Gastroesophageal sphincter (tissue), 4 donors: ENCODE results near the gene SLC16A11. TPM values are rescaled to one million over a fixed set of nuclear protein-coding genes. Genes with fewer than 3 reads are reported as not detected.
"Not testable (repeated sequence)": the region's sequence is repeated elsewhere in the genome, so short reads cannot be mapped to it uniquely, and the experiment has no call there.

Source experiments
- ATAC-seq: fragments of 150-250 bp; one replicate; pipeline ENCODE4 v1.9.1; 2016; ENCODE audit warnings: mild to moderate bottlenecking, moderate library complexity
- H3K27ac ChIP-seq, 4 donors: fragments of 200-600 bp; sonication (generic) in 3 of 4; 1 replicate in 3 of 4; 2 replicates in 1 of 4; pipeline ENCODE4 v1.5.1; 2016 to 2019
- H3K27me3 ChIP-seq: fragments of 200-600 bp; sonication (generic); one replicate; pipeline ENCODE4 v1.5.1; 2019
- H3K36me3 ChIP-seq, 2 donors: fragments of 200-600 bp; sonication (generic); one replicate each; pipeline ENCODE4 v1.5.1; 2019; ENCODE audit warnings: control low read depth in 1 of 2
- H3K4me1 ChIP-seq, 3 donors: fragments of 200-600 bp; sonication (generic); 1 replicate in 2 of 3; 2 replicates in 1 of 3; pipeline ENCODE4 v1.5.1; 2016 to 2019; ENCODE audit warnings: control low read depth in 2 of 3
- H3K4me3 ChIP-seq, 2 donors: fragments of 200-600 bp; sonication (generic); one replicate each; pipeline ENCODE4 v1.5.1; 2019; ENCODE audit warnings: mild to moderate bottlenecking in 1 of 2, moderate library complexity in 1 of 2
- H3K9me3 ChIP-seq, 3 donors: fragments of 200-600 bp; sonication (generic); one replicate each; pipeline ENCODE4 v1.5.1; 2017 to 2019; ENCODE audit warnings: control low read depth in 2 of 3
- CTCF ChIP-seq, 4 experiments: fragments of 200-600 bp in 2 of 4; fragments of 450-650 bp in 2 of 4; sonication (generic) in 1 of 4; IDR thresholded peaks; one replicate each; pipeline ENCODE4 v1.5.1; 2017 to 2019; ENCODE audit warnings: antibody characterized with exemption in 4 of 4, mild to moderate bottlenecking in 2 of 4, moderate library complexity in 2 of 4
- EP300 ChIP-seq: sonication (generic); formaldehyde crosslinking; IDR thresholded peaks from one replicate; pipeline ENCODE4 v1.6.1; 2017; ENCODE audit warnings: antibody characterized with exemption, mild to moderate bottlenecking
- POLR2A ChIP-seq, 2 donors: fragments of 450-650 bp; IDR thresholded peaks; one replicate each; pipeline ENCODE4 v1.6.1; 2017; ENCODE audit warnings: antibody characterized with exemption in 2 of 2, mild to moderate bottlenecking in 2 of 2, moderate library complexity in 1 of 2
- POLR2AphosphoS5 ChIP-seq: sonication (generic); formaldehyde crosslinking; IDR thresholded peaks from one replicate; pipeline ENCODE4 v1.6.1; 2017; ENCODE audit warnings: antibody characterized with exemption
- WGBS, 2 donors: methylation state at CpG; one replicate each; pipeline ENCODE4 v1.1.5; 2018; ENCODE audit warnings: low coverage in 1 of 2; 5-methylcytosine and 5-hydroxymethylcytosine counted together
- total RNA-seq, 4 donors: library from RNA; depleted of rRNA; stranded (reverse); fragments of >200 nt; gene quantifications; one replicate each; pipeline ENCODE4 v1.1.0, GENCODE V29; 2016

SLC16A11 gene
- total RNA-seq, 4 donors from 2014 or later: 0.32 to 0.54 (median 0.39) TPM; not detected in 1

- H3K4me3 ChIP-seq: peak overlapping the region in 1 of 2 donors; percentile 47
- peaks cover 0 to 15% (median 6%) of the 10 kb centered on the region in 3 donors for H3K4me1 ChIP-seq
- no peak for ATAC-seq
- no peak overlapping the region for H3K27ac ChIP-seq
- TF ChIP-seq POLR2AphosphoS5 (no peak), CTCF (IDR thresholded peaks at IDR 0.05) (no peak), EP300 (no peak)
- no peaks in the 10 kb centered on the region for H3K9me3 ChIP-seq
- peaks cover 37% of the 10 kb centered on the region for H3K27me3 ChIP-seq
- peaks cover 0 to 48% of the 10 kb centered on the region in 2 donors for H3K36me3 ChIP-seq
- whole genome bisulfite sequencing, 2 donors: no CpG with 5 or more reads among the region's 58 CpGs
These were observed 47.5 kb downstream of the SLC16A11 start for GRCh38 chr17:6996256-6997011.

- H3K4me3 ChIP-seq: peak within 1 kb of the TSS in 1 of 2 donors; percentile 47
- TF ChIP-seq POLR2AphosphoS5: no peak
- TF ChIP-seq EP300: no peak
- no peak for TF ChIP-seq POLR2A (IDR thresholded peaks at IDR 0.05)
- TF ChIP-seq CTCF (IDR thresholded peaks at IDR 0.05): no peak
- ATAC-seq: peak; percentile 81
These were observed 48.2 kb downstream of the SLC16A11 start, which contains the start of gene ALOX12 for GRCh38 chr17:6995500-6996255. Gene ALOX12, plus strand, starts transcription at chr17:6996049. Its CDS starts 69 bp downstream, at chr17:6996118.

GRCh38 chr17:6994666-6995256, 49.1 kb downstream of the SLC16A11 start:
- peaks cover 0 to 32% of the 10 kb centered on the region in 2 donors for H3K36me3 ChIP-seq
- no peak overlapping the region for H3K4me3 ChIP-seq
- H3K9me3 ChIP-seq: no peaks in the 10 kb centered on the region
- no peak for ATAC-seq
- 82 to 85% methylated on average over 6 to 8 of the region's 9 CpGs for WGBS, 2 donors
- H3K4me1 ChIP-seq: peaks cover 0 to 15% (median 6%) of the 10 kb centered on the region in 3 donors
- H3K27ac ChIP-seq: no peak overlapping the region
- H3K27me3 ChIP-seq: peaks cover 54% of the 10 kb centered on the region
- no peak for TF ChIP-seq CTCF (IDR thresholded peaks at IDR 0.05)
- TF ChIP-seq EP300: no peak
- TF ChIP-seq POLR2AphosphoS5: no peak

More at GRCh38 chr17:6995500-6996255, 48.2 kb downstream of the SLC16A11 start, which contains the start of gene ALOX12:
- no peaks in the 10 kb centered on the region for H3K9me3 ChIP-seq
- 9% methylated on average over 8 of the region's 64 CpGs; no CpG with 5 or more reads in 1 of the 2 donors for WGBS, 2 donors
- peaks cover 45% of the 10 kb centered on the region for H3K27me3 ChIP-seq
- no peak within 1 kb of the TSS for H3K27ac ChIP-seq
- peaks cover 0 to 15% (median 6%) of the 10 kb centered on the region in 3 donors for H3K4me1 ChIP-seq
- H3K36me3 ChIP-seq: peaks cover 0 to 41% of the 10 kb centered on the region in 2 donors

- Histone ChIP-seq H3K4me3 (no peak overlapping the region), H3K27ac (no peak overlapping the region), H3K36me3 (peaks cover 0 to 26% of the 10 kb centered on the region in 2 donors), H3K4me1 (peaks cover 0 to 15% (median 6%) of the 10 kb centered on the region in 3 donors), H3K9me3 (peaks cover 0 to 5% (median 0%) of the 10 kb centered on the region in 3 donors), H3K27me3 (peaks cover 60% of the 10 kb centered on the region)
- no peak for TF ChIP-seq POLR2AphosphoS5
- no peak for TF ChIP-seq POLR2A (IDR thresholded peaks at IDR 0.05)
- no peak for TF ChIP-seq CTCF (IDR thresholded peaks at IDR 0.05)
- no peak for TF ChIP-seq EP300
- 88 to 91% methylated on average over 6 to 10 of the region's 10 CpGs for WGBS, 2 donors
- no peak for ATAC-seq
These were observed 49.7 kb downstream of the SLC16A11 start for GRCh38 chr17:6994118-6994598.

- Histone ChIP-seq H3K36me3 (peaks cover 0 to 20% of the 10 kb centered on the region in 2 donors), H3K4me1 (peaks cover 0 to 15% (median 6%) of the 10 kb centered on the region in 3 donors), H3K27me3 (peaks cover 61% of the 10 kb centered on the region)
- H3K4me3 ChIP-seq, H3K27ac ChIP-seq, H3K9me3 ChIP-seq, ATAC-seq: not testable (repeated sequence)
- WGBS, 2 donors: 83 to 86% methylated on average over 1 to 4 of the region's 5 CpGs
These were observed 50.3 kb downstream of the SLC16A11 start for GRCh38 chr17:6993613-6994056.
